Stimulated activated CD8-positive, alpha-beta memory T cell treated with anti-CD3 and anti-CD28 coated beads, Interleukin-4, amount 100 ng/mL, for 48 hours (primary cell): ENCODE results near the gene MINPP1.

Experiments
- DNase-seq: peaks from one replicate; pipeline ENCODE4 v3.0.0-alpha.2; 2020

Gene MINPP1

DNA sequence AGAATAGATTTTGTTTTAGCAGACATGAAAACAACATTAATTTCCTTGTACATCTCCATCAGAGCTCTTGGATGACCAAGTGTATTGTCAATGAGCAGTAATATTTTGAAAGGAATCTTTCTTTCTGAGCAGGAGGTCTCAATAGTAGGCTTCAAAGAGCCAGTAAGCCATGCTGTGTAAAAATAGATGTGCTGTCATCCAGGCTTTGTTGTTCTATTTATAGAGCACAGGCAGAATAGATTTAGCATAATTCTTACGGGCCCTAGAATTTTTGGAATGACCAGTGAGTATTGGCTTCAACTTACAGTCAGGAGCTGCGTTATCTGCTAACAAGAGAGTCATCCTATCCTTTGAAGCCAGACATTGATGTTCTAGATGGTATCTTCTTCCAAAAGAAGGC is 19.0 kb downstream of the MINPP1 start:
- no peak for DNase-seq

DNA sequence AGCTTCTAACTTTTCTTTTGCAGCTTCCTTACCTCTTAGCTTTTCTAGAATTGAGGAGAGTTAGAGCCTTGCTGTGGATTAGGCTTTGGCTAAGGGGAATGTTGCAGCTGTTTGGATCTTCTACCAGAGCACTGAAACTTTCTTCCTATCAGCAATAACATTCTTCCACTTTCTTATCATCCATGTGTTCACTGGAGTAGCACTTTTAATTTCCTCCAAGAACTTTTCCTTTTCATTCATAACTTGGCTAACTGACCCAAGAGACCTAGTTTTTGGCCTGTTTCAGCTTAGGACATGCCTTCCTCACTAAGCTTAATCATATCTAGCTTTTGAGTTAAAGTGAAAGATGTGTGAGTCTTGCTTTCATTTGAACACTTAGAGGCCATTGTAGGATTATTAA is 19.6 kb downstream of the MINPP1 start:
- no peak for DNase-seq

DNA sequence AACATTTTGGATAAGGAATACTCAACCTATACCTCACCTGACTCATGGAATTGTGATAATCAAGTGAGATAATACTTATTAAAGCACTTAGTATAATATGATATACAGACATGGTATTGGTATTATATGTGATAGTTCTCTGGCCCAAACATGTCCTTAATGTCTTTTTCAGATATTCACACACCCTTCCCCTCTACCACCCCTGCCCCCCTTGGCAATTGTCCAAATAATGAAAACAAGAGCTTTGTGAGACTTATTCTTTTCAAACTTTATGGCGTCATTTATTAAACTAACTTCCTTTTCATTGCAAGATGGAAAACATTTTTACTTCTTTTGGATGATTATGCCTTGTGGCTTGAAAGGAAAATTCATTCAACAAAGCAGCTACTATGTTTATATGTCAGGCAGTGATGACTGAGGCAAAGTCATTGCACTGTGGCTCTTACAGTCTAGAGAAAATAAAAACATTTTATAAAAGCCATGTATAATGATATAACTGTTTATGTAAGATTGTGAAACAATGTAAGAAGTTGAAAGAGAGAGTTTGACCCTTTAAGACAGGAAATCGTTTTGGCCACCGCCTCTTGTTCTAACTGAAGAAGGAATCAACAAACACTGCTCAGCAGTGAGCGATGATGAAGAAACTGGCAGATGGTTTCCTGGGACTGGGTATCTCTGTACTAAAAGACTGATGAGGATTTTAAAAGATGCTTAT is 27.4 kb downstream of the MINPP1 start:
- DNase-seq: no peak

- DNase-seq: no peak
Observed at GRCh38 chr10:87532696-87533095, 28.0 kb downstream of the MINPP1 start.

DNA sequence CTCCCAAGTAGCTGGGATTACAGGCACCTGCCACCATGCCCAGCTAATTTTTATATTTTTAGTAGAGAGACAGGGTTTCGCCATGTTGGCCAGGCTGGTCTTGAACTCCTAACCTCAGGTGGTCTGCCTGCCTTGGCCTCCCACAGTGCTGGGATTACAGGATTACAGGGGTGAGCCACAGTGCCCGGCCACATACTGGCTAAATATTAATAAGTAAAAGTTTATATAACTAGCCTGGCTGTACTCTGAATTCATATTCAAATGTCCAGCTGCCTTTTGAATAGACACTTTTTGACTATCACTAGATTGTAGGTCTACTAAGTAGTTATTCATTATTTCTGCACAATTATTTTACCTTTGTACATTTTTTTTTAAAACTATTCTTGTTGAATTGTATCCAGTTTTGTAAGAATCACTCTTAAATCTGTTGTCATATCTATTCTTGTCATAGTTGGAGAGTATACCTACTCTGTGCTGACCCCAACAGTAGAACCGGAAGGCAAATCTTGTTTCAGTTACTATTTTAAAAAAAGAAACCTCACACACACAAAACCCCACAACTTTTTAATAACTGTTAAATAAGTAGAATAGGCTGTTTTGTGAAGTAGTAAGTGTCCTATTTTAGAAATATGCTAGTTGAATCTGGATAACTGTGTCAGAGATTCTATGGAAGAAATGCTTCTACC is 29.6 kb downstream of the MINPP1 start:
- DNase-seq: no peak

DNA sequence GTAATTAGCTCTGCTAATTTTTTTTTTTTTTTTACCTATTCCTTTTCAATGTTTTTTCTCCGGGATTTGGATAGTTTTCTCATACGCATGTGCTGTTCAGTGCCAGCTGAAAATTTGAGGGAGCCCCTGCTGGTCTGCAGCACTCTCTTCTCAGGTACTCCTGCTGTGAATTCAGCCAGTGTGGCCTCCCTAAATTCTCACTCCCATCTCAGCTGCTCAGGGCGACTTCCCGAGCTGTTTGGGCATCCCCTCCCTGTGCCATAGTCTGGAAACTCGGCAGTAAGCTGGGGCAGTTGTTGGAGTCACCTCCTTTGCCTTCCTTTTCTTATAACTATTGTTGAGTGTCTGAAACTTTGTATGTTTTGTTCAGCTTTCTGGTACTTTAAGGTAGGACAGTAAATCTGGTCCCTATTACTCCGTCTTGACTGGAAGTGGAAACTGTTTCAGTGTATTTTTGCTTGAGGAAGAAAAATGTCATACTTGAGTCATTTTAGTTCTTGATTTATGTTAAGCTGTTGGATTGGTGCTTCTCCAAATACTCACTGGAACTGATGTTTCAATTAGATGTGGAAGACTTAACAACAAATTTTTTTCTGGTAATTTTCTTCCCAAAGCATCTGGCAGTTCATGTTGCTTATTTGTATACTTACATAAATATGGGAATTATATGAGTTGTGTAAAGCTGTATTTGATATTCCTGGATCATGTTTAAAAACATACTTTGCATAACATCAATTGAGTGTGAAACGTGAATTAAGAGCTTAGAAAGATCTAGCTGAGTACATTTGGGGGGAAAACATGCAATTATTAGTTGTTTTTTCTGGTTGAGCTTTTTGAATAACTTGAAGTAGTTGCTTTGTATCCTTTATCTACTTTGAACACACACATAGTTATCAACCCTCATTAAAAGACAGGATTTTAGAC is 33.7 kb downstream of the MINPP1 start:
- DNase-seq: no peak

- DNase-seq: no peak
Observed at GRCh38 chr10:87541114-87541513, 36.4 kb downstream of the MINPP1 start.

DNA sequence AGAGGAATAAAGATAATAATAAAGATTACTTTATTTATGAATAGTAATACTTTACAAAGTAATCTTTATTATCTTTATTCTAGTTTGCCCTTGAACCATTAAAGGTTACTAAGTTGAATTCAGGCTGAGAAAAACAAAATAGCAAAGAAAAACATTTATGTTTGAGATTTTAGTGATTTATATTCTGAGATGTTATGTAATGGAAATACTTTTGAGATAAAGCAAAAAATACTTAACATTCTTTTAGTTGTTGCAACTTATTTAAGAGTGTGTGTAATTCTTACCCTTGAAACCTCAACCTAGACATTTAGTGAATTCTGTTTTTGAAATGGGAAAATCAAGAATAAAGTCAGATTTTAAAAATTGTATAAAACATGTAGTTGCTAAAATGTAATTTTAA is 40.0 kb downstream of the MINPP1 start:
- DNase-seq: no peak

DNA sequence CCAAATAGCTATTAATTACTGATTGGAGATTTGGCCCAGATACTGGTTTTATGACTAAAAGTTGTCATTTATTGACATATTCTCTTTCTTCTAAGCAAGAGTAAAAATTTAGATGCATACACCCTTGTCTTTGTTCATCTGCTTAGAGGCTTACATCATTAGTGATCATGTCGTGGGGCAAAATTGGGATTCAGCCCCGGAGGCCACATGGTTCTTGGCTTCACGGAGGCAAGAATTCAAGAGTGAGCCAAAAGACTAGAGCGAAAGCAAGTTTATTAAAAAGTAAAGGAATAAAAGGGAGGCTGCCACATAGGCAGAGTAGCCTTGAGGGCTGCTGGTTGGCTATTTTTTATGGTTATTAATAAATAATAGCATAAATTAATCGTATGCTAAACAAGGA is 41.1 kb downstream of the MINPP1 start:
- no peak for DNase-seq

GRCh38 chr10:87546210-87546609 is 41.5 kb downstream of the MINPP1 start:
- DNase-seq: no peak

DNA sequence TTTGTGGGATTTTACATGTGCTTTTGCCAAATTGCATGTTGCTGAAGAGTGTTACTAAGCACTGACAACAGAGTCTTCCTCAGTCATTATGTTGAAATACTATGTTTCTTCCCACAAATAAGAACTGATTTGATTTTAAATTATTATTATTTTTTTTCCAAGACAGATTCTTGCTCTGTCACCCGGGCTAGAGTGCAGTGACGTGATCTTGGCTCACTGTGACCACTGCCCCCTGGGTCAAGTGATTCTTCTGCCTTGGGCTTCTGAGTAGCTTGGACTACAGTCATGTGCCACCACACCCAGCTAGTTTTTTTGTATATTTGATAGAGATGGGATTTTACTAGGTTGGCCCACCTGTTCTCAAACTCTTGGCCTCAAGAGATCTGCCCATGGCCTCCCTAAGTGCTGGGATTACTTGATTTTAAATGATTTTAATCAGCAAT is 42.3 kb downstream of the MINPP1 start:
- DNase-seq: no peak

DNA sequence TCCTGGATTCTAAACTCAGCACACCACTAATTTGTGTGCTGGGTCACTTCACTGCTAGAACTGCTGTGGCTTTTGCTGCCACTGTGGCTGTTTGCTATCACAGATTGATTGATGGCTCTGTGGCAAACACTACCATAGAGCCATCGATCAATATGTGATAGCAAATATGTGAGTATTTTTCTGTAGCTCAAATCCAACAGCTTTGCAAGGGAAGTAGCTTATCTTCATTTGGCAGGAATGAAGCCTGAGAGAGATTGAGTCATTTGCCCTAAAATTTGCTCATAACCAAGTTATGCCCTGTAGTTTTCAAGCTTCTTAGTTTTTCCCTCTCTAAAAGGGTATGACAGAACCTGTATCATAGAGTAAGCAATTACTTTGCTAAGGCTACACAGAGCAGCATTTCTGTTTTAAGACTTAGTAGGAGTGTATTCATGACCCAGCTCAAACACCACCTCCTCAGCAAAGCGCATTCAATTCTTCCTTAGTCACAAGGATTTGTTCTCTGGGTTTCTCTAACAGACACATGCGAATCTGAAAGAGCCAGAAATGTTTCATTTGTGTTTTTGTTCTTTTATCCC is 43.1 kb downstream of the MINPP1 start:
- no peak for DNase-seq

DNA sequence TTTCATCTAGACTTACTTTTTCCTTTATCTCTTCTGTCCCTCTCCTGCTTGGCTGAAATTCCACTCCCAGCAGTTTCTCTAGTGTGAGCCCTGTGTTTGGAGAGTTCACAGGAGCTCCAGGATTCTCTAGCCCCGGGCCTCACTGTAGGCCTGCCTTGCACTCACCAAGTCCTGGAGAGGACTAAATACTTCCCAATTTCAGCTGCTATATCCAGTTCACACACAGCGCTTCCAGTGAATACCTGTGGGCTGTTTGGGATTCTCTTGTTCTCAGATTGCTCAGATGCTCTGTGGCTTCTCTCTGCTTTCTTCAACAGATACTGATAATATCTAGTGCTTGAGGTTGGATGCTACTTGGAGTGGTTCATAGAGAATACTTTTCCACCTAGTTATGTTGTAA is 46.0 kb downstream of the MINPP1 start:
- DNase-seq: no peak

GRCh38 chr10:87551326-87551725 is 46.6 kb downstream of the MINPP1 start:
- no peak for DNase-seq

DNA sequence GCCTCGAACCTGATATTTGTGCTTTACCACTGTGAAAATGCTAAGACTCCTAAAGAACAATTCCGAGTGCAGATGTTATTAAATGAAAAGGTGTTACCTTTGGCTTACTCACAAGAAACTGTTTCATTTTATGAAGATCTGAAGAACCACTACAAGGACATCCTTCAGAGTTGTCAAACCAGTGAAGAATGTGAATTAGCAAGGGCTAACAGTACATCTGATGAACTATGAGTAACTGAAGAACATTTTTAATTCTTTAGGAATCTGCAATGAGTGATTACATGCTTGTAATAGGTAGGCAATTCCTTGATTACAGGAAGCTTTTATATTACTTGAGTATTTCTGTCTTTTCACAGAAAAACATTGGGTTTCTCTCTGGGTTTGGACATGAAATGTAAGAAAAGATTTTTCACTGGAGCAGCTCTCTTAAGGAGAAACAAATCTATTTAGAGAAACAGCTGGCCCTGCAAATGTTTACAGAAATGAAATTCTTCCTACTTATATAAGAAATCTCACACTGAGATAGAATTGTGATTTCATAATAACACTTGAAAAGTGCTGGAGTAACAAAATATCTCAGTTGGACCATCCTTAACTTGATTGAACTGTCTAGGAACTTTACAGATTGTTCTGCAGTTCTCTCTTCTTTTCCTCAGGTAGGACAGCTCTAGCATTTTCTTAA is 47.7 kb downstream of the MINPP1 start:
- DNase-seq: no peak

- no peak for DNase-seq
Observed at GRCh38 chr10:87557409-87557808, 52.7 kb downstream of the MINPP1 start.

GRCh38 chr10:87558333-87558732 is 53.6 kb downstream of the MINPP1 start:
- DNase-seq: no peak

DNA sequence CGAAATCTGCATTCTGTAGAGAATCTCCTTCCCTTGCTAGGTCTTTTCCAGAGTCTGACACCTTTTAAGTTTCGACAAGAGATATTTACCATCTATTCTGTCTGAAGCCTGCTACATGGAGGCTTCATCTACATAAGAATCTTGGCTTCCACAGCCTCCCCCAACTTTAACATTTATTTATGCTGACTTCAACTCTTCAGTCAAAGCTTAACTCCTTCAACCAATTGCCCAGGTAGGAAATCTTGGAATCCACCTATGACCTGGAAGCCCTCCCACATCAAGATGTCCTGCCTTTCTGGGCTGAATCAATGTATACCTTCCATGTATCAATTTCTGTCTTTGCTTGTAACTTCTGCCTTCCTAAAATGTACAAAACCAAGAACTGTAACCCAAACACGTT is 54.7 kb downstream of the MINPP1 start:
- DNase-seq: no peak

- DNase-seq: no peak
Observed at GRCh38 chr10:87560495-87561129, 55.9 kb downstream of the MINPP1 start.

- DNase-seq: no peak
Observed at GRCh38 chr10:87562750-87563149, 58.1 kb downstream of the MINPP1 start.

GRCh38 chr10:87565010-87565409 is 60.3 kb downstream of the MINPP1 start:
- DNase-seq: no peak

GRCh38 chr10:87575851-87576250 is 71.2 kb downstream of the MINPP1 start:
- no peak for DNase-seq
